Right cardiac atrium (tissue), 5 donors: ENCODE data around the gene CDK3. TPM values are rescaled to one million over a fixed set of nuclear protein-coding genes. Genes with fewer than 3 reads are reported as not detected.

Experiments
- ATAC-seq, 2 donors: fragments of 200-7000 bp; cut with Tn5 transposase; one replicate each; pipeline versions ENCODE4 v1.8.0 to v1.9.1; 2020; ENCODE audit warnings: moderate library complexity in 2 of 2, mild to moderate bottlenecking in 1 of 2
- DNase-seq, 3 donors: peaks; one replicate each; pipeline ENCODE4 v3.0.0-alpha.2; 2020
- H3K27ac ChIP-seq: one replicate; pipeline ENCODE4 v1.5.1; 2013; ENCODE audit warnings: mild to moderate bottlenecking, low read length, control low read depth, moderate library complexity
- H3K27me3 ChIP-seq: one replicate; pipeline ENCODE4 v1.6.1; 2013; ENCODE audit not compliant: control insufficient read depth, insufficient read depth
- H3K4me1 ChIP-seq: one replicate; pipeline ENCODE4 v1.6.1; 2013; ENCODE audit warnings: low read length; ENCODE audit not compliant: control insufficient read depth, insufficient read depth
- H3K4me3 ChIP-seq: one replicate; pipeline ENCODE4 v1.5.1; 2013; ENCODE audit warnings: low read length, control low read depth
- H3K9me3 ChIP-seq: one replicate; pipeline ENCODE4 v1.6.1; 2013; ENCODE audit warnings: low read length; ENCODE audit not compliant: control insufficient read depth
- WGBS: extraction: QIAGEN DNeasy Blood & Tissue Kit; methylation state at CpG from one replicate; pipeline ENCODE4 v1.1.7; 2013; 5-methylcytosine and 5-hydroxymethylcytosine counted together
- intact Hi-C, 4 donors: fragments of 100-400 bp; cut with DNase I; formaldehyde crosslinking; loops; one replicate each; pipeline versions ENCODE4 v1.11.0 to v1.14.0; 2022 to 2023
- polyA plus RNA-seq: library from polyadenylated mRNA; stranded (reverse); fragments of 200-250 nt; gene quantifications from one replicate; pipeline ENCODE4 v1.2.3, GENCODE V29; 2013
- total RNA-seq, 4 donors: library from RNA; stranded (reverse); fragmentation: NEBNext Ultra II Directional; extraction: Animal tissue kit (Norgen Biotek cat#: 25700); gene quantifications; one replicate each; pipeline ENCODE4 v1.2.1, GENCODE V29; 2021
- donor health status: healthy with polysubstance abuse.
- donor health status: DM: no; HTN: yes; CAD: no.
- donor health status: DM: no; HTN: no; CAD: no.
- donor health status: DM: no; HTN: yes; CAD: no; lungs with severe emphysema.
- donor health status: DM: yes; HTN: yes; CAD: no.

Gene CDK3
- total and polyA plus RNA-seq, 5 donors = 2.4 to 2.9 (median 2.5) TPM

DNA sequence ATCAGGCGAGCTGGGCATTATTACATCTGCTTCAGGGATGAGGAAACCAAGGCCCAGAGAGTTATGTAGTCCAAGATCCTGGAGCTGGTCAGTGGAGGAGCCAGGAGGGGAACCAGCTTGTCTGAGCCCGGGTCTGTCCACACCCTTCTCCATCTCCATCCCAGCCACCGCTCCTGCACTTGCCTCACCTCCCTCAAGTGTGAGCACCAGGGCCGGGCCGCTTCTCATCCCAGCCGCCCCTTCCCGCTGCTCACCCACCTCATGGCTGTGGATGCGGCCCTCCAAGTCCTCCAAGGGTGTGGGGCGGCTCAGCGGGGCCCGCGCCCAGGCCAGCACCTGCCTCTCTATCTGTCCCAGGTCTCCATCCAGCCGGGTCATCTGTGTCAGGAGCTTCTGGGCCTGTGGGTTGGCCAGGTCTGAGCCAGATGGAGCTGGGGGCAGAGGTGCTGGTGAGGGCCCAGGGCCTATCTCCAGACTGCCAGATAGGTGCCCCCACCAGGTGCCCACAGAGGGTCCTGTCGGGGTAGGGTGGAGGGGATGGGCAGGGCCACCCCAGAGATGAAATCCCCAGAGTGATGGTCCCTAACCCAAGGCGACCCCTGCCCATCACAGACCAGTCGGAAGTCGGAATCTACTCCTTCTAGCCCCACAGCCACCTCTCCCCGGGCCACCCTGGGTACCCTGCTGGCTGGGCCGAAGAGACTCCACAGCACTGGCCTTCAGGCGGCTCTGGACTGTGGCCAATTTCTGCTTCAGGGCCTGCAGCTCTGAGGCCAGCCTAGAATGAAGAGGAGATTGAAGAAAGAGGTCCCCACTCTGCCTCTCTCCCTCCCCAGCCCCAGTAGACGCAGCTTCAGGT is 17.1 kb downstream of the CDK3 start:
- no peak overlapping the region for H3K4me3 ChIP-seq
- no peak overlapping the region for H3K27ac ChIP-seq
- intact Hi-C loops = loop anchor here in 3 of 4 donors (10.0 kb wide), 1 partner anchor 277 kb away; no protein-coding TSS in a partner anchor
- no peaks in the 10 kb centered on the region for H3K4me1 ChIP-seq
- DNase-seq = peak in 2 of 3 donors; percentile 39 to 50
- H3K9me3 ChIP-seq = no peaks in the 10 kb centered on the region
- H3K27me3 ChIP-seq = no peaks in the 10 kb centered on the region
- no peak for ATAC-seq
- WGBS = 87% methylated on average over 21 of the region's 21 CpGs

DNA sequence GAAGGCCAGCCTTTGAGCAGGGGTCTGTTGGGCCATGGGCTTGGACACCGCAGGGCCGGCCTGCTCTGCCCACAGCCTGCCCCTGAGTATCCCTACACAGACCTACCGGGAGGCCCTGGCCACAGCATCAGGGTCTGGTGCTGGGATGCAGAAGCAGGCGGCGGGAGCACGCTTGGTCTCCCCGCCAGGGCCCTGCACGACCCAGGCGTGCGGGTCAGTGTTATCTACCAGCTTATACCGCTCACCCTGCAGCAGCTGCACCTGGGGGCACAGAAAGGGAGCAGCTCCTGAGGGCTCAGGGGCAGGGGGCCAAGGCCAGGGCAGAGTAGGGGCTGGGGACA is 17.7 kb downstream of the CDK3 start:
- intact Hi-C loops = loop anchor here in 3 of 4 donors (10.0 kb wide), 1 partner anchor 276 kb away; no protein-coding TSS in a partner anchor
- Histone ChIP-seq H3K27me3 (no peaks in the 10 kb centered on the region), H3K27ac (no peak overlapping the region), H3K4me1 (no peaks in the 10 kb centered on the region), H3K4me3 (no peak overlapping the region), H3K9me3 (no peaks in the 10 kb centered on the region)
- no peak for ATAC-seq
- peak in 1 of 3 donors; percentile 23 for DNase-seq
- WGBS = 79% methylated on average over 11 of the region's 11 CpGs

DNA sequence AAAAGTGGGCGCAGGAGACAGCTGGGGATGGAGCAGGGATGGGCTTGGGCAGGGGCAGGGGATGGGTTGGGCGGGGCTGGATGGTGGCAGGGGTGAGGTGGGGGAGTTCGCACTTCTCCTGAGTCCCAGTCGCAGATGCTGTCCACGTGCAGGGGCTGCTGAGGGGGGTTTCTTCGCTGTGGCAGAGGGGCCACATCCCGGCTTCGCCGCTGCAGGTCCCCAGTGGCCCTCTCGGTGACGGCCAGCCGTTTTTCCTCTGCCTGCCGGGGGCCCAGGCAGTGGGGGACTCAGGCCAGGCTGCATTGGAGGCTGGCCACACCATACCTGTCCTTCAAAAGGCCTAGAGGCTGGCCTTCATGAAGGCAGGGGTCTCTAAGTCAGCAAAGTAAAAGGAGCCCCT is 18.1 kb downstream of the CDK3 start:
- 81% methylated on average over 13 of the region's 13 CpGs for WGBS
- H3K9me3 ChIP-seq = no peaks in the 10 kb centered on the region
- intact Hi-C loops = loop anchor here in 3 of 4 donors (10.0 kb wide), 1 partner anchor 276 kb away; no protein-coding TSS in a partner anchor
- no peak overlapping the region for H3K27ac ChIP-seq
- H3K4me1 ChIP-seq = no peaks in the 10 kb centered on the region
- H3K27me3 ChIP-seq = no peaks in the 10 kb centered on the region
- ATAC-seq (no peak), DNase-seq (no peak)
- H3K4me3 ChIP-seq = no peak overlapping the region

DNA sequence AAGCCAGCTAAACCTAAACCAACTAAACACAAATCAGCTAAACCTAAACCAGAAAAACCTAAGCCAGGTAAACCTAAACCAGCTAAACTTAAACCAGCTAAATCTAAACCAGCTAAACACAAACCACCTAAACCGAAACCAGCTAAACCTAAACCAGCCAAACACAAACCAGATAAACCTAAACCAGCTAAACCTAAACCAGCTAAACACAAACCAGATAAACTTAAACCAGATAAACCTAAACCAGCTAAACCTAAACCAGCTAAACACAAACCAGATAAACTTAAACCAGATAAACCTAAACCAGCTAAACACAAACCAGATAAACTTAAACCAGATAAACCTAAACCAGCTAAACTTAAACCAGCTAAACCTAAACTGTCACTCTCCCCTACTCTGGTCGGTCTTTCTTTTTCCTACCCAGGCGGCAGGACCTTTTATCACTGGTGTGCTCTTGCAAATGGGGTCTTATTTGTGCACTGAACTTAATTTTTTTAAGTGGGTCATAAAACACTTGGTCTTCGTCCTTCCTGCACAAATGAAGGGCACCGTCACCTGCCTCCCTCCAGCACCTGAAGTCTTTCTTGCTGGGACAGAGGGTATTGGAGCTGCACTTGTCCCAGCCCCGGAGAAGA is 19.3 kb downstream of the CDK3 start:
- Histone ChIP-seq H3K27me3 (no peaks in the 10 kb centered on the region), H3K27ac (no peak overlapping the region), H3K9me3 (no peaks in the 10 kb centered on the region), H3K4me1 (no peaks in the 10 kb centered on the region), H3K4me3 (no peak overlapping the region)
- WGBS = 84% methylated on average over 6 of the region's 6 CpGs
- intact Hi-C loops = loop anchor here in 3 of 4 donors (10.0 kb wide), 1 partner anchor 275 kb away; no protein-coding TSS in a partner anchor
- ATAC-seq = no peak
- DNase-seq = peak in 1 of 3 donors; percentile 1

DNA sequence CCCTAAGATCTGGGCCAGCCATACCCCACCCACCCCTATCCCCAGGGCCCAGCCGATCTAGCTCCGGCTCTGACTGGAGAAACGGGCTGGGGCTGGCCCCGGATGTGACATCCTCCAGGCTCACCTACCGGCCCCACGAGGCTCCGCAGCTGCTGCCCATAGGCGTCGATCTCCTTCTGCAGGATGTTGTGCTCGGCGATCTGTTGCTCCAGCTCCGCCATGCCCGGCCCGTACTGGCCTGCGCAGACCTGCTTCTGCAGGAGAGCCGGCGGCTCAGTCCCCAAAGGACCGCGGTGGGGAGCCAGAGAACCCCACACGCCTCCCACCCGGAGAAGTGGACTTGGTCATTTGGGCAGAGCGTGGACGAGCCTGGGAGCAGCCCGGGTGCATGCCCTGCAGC is 21.6 kb downstream of the CDK3 start:
- DNase-seq = peak in 2 of 3 donors; percentile 45 to 46
- H3K27me3 ChIP-seq = no peaks in the 10 kb centered on the region
- no peaks in the 10 kb centered on the region for H3K4me1 ChIP-seq
- ATAC-seq = no peak
- H3K9me3 ChIP-seq = no peaks in the 10 kb centered on the region
- intact Hi-C loops = no loop called here
- no peak overlapping the region for H3K4me3 ChIP-seq
- 74% methylated on average over 24 of the region's 24 CpGs for WGBS
- H3K27ac ChIP-seq = no peak overlapping the region

DNA sequence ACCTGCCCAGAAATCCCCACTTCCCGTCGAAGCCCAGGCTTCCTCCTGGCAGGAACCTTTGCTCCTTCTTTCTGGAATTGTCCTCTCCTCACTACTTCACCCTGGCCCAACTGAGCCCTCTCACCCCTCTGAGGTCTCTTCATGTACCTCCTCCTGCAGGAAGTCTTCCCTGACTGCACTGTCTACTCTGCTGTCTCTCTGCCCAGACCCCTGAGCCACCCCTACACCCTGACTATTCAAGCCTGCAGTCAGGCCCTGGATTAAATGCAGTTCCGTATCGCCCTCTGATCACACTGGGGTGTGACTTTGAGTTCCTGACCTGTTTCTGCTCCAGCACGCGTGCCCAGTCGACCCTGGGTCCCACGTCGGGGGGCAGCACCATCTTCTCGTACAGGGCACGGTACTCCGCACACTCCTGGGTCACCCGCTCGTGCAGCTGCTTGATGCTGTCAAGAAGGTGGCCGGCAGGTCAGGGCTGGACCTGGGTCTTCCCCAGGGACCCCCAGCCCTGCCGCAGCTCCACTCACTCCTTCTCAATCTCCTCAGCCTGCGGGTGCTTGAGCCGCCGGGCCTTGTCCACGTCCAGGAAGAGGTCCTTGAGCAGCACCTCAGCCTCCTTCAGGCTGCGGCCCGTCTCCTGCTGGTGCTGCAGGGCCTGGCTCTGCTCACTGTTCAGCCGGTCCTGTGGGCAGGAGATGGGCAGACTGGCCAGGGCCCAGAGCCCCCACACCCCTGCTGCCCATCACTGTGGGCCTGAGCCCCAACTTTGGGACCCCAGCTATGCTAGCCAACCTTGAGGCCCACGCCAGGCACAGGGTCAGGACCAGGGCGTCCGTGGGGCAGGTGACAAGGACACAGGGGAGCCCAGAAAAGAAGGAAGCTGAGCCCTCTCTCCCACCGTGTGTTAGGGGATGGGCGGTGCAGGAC is 22.6 kb downstream of the CDK3 start:
- H3K27me3 ChIP-seq = no peaks in the 10 kb centered on the region
- H3K4me3 ChIP-seq = no peak overlapping the region
- H3K4me1 ChIP-seq = no peaks in the 10 kb centered on the region
- no peak for ATAC-seq
- WGBS = 86% methylated on average over 28 of the region's 28 CpGs
- intact Hi-C loops = no loop called here
- no peaks in the 10 kb centered on the region for H3K9me3 ChIP-seq
- peak in 2 of 3 donors; percentile 19 to 42 for DNase-seq
- no peak overlapping the region for H3K27ac ChIP-seq

DNA sequence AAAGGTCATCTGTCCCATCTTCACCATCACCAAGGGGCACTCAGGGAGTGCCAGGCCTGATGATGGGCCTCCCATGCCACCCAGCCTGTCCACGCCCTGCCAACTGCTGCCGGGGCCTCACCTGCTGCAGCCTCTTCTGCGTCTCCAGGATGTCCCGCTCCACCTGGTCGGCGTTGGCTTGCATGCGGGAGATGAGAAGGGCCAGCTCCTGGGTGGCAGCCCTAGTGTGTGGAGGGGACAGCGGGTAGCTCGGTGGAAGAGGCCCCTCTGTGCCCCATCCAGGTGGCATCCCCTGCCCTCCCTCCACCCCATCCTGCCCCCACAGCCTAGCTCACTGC is 23.2 kb downstream of the CDK3 start:
- H3K9me3 ChIP-seq = no peaks in the 10 kb centered on the region
- H3K4me3 ChIP-seq = no peak overlapping the region
- no peaks in the 10 kb centered on the region for H3K4me1 ChIP-seq
- intact Hi-C loops = no loop called here
- H3K27me3 ChIP-seq = no peaks in the 10 kb centered on the region
- no peak overlapping the region for H3K27ac ChIP-seq
- peak in 1 of 3 donors; percentile 43 for DNase-seq
- ATAC-seq = no peak
- 93% methylated on average over 9 of the region's 9 CpGs for WGBS

DNA sequence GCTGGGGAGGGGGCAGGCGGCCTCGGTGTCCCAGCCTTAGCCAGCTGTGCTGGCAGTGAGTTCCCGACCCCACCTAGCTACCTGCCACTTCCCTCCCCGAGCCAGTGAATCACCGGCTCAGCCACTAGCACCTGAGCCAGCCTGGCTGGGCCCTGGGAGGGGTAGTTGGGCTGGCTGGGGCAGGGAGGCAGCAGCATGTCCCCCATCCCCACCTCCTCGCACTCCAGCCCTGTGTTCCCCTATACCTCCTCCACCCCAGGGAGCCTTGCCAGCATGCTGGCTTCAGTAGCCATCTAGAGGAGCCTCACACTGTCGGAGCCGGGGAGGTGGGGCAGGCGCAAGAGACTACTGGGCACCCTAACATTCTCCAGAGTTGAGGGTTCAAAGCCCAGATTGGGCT is 23.7 kb downstream of the CDK3 start:
- intact Hi-C loops = no loop called here

DNA sequence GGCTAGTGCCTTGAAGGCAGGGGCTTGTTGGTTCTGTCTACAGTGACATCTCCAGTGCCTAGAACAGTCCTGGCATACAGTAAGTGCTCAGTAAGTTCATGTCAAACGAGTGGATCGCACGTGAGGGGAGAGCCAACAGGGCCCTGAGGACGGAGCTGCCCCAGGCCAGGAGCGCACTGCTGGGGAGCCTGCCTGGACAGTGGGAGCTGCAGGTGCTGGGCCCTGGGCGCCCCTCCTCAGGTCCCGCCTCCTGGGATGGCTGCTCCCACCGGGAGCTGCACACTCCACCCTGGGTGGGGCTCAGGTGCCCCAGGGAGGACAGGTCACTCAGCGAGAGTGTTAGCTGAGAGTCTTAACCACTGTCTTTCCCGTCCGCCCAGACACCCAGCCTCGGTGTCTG is 24.6 kb downstream of the CDK3 start:
- Histone ChIP-seq H3K9me3 (no peaks in the 10 kb centered on the region), H3K27me3 (no peaks in the 10 kb centered on the region), H3K27ac (no peak overlapping the region), H3K4me1 (no peaks in the 10 kb centered on the region), H3K4me3 (no peak overlapping the region)
- WGBS = 91% methylated on average over 12 of the region's 12 CpGs
- no peak for ATAC-seq
- intact Hi-C loops = no loop called here
- peak in 2 of 3 donors; percentile 6 to 44 for DNase-seq

More for the DNA sequence above, 23.7 kb downstream of the CDK3 start:
- ATAC-seq = no peak
- Histone ChIP-seq H3K9me3 (no peaks in the 10 kb centered on the region), H3K27ac (no peak overlapping the region), H3K4me3 (no peak overlapping the region), H3K4me1 (no peaks in the 10 kb centered on the region), H3K27me3 (no peaks in the 10 kb centered on the region)
- WGBS = 88% methylated on average over 9 of the region's 9 CpGs
- peak in 2 of 3 donors; percentile 26 to 41 for DNase-seq

DNA sequence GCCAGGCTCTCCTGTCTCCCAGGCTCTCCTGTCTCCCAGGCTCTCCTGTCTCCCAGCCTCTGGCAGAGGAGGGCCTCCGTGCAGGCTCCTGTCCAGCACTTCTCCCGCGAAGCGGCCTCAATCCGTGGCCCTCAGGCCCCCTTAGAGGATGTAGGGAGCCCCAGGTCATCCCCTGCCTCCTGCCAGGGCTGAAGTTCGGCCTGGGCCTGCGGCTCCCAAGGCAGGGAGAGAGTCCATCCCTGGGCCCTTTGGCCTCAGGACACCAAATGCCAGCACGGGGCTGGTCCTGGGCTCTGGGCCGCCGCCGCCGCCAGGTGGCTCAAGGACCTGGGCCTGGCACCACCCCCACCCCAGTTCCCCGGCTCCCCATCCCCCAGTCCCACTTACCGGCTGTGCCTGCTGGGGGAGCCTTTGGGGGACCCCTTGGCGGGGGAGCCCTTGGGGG is 26.1 kb downstream of the CDK3 start:
- no peaks in the 10 kb centered on the region for H3K4me1 ChIP-seq
- 81% methylated on average over 15 of the region's 15 CpGs for WGBS
- H3K27me3 ChIP-seq = no peaks in the 10 kb centered on the region
- H3K9me3 ChIP-seq = no peaks in the 10 kb centered on the region
- ATAC-seq (no peak), DNase-seq (peak in 1 of 3 donors; percentile 20)
- no peak overlapping the region for H3K27ac ChIP-seq
- intact Hi-C loops = no loop called here
- H3K4me3 ChIP-seq = no peak overlapping the region
